Astrocyte of the spinal cord (primary cell): Measurements from ENCODE around the gene GRK3.

ENCODE experiments used
- DNase-seq: peaks from one replicate; pipeline ENCODE4 v3.0.0; 2011; ENCODE audit warnings: low read depth, low spot score
- H3K4me3 ChIP-seq: 2 replicates; pipeline ENCODE4 v1.5.1; 2011; ENCODE audit warnings: low read depth, mild to moderate bottlenecking, low read length, moderate library complexity
- in situ Hi-C: cut with HindIII; loops from 2 replicates; pipeline ENCODE4 v1.10.0; 2017; ENCODE audit warnings: low sequenced_read_pairs
- TF ChIP-seq, protein P1 (sequence below): IDR thresholded peaks from 2 replicates; pipeline ENCODE4 v1.5.1; 2012; ENCODE audit warnings: low read depth, mild to moderate bottlenecking, low read length, inconsistent platforms

GRK3 gene

DNA sequence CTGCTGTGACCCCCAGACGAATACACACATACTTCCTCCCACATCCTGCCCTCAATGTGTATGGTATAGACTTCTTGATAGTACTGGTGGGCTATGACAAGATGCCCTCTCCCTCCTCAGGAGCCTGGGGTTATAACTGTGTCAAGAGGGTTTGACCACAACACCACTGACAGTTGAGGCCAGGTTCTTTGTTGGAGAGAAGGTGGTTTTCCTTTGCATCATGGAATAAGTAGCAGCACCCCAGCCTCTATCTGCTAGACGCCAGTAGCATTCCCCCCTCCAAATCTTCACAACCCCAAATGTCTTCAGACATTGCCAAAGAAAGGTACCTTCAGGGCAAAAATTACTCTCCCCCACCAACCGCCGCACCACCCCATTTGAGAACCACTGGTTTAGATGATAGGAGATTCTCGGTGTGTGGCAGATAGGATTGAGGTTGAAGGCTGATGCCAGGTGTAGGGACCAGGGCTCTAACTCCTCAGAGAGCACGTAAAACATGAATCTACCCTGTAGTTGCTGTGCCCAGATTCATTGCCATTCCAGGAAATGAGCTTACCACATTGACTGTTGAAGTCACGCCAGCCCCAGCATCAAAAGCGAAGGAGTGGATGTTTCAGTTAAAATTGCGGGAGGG, 172.0 kb downstream of the GRK3 start:
- no peak overlapping the region for H3K4me3 ChIP-seq
- TF ChIP-seq, protein P1, sequence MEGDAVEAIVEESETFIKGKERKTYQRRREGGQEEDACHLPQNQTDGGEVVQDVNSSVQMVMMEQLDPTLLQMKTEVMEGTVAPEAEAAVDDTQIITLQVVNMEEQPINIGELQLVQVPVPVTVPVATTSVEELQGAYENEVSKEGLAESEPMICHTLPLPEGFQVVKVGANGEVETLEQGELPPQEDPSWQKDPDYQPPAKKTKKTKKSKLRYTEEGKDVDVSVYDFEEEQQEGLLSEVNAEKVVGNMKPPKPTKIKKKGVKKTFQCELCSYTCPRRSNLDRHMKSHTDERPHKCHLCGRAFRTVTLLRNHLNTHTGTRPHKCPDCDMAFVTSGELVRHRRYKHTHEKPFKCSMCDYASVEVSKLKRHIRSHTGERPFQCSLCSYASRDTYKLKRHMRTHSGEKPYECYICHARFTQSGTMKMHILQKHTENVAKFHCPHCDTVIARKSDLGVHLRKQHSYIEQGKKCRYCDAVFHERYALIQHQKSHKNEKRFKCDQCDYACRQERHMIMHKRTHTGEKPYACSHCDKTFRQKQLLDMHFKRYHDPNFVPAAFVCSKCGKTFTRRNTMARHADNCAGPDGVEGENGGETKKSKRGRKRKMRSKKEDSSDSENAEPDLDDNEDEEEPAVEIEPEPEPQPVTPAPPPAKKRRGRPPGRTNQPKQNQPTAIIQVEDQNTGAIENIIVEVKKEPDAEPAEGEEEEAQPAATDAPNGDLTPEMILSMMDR, result no peak
- in situ Hi-C loops, result no loop called here
- no peak for DNase-seq

DNA sequence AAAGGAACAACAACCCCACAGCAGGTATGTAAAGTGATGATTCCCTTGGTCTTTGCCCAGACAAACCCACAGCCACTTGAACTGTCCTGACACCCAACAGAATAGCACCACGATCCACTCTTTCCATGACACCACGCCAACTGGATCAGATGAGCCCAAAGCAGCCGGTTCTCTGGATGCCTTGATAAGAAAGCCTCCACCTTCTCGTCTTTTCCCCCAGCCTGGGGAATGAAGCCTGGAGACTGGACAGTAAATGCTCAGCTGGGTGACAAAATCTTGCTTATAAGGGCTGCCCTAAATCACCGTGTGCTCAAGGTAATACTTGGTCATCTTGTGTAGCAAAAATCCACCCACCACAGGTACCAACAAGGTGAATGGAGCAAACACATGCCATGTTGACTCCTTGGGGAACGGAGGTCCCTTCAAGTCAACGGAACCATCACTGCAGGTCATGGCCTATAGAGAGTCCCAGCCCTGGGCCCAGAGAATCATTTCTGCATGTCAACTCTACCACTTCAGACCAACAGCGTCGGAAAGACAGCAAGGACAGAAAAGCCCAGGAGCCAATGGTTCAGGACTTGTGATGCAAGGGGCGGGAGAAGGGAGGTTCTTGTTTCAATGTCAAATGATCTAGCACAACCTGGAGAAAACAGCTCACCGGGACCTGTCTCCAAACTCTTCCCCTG, 175.3 kb downstream of the GRK3 start:
- TF ChIP-seq, protein P1, result no peak
- H3K4me3 ChIP-seq, result no peak overlapping the region
- in situ Hi-C loops, result no loop called here
- DNase-seq, result no peak

DNA sequence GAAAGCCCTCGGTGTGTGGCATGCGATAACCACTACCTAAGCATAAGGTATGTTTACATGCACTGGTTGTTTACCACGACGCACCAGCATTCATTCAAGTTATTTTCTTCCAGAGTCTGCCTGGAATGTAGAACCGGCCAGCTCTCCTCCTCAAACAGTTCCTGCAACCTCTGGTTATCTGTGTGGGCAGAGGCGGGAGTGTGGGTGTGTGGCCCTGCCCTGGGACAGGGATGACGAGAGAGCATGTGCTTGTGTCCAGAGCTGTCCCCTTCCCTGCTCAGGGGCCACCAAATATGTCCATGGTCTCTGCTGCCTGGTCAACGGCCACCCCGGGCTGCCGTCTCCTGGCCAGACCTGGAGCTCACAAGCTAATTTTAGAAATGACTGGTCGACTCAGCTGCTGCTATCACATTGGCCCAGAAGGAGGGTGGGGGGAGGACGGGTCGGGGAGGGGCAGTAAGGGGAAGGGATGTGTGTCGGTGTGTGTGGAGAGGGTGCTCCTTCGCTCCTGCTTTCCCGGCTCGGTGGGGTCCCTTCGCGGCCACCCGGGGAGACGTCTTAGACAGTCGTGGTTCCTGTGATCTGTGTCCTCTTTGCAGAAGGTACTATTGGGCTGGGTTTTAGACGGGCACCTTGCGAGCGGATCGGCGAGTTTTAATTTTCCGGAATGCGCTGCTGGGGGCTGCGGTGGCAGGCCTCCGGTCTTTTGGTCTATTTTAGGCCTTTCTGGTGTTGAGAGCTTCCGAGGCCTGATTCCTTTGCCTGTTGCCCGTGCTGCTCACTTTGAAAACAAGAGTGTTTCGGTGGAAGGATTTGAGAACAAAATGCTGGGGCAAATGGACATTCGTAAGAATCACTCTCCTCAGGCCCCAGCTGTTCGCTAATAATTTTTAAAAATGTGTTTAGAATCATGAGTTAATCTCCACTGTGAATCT, 177.5 kb downstream of the GRK3 start, which contains the start of gene MYO18B:
Gene MYO18B, plus strand, starts transcription at position 497 of the 935 bp plus-strand sequence. CDS start 18,905 bp downstream, outside the sequence.
- no peak within 1 kb of the TSS for H3K4me3 ChIP-seq
- in situ Hi-C loops, result no loop called here
- TF ChIP-seq, protein P1, result no peak
- DNase-seq, result no peak

DNA sequence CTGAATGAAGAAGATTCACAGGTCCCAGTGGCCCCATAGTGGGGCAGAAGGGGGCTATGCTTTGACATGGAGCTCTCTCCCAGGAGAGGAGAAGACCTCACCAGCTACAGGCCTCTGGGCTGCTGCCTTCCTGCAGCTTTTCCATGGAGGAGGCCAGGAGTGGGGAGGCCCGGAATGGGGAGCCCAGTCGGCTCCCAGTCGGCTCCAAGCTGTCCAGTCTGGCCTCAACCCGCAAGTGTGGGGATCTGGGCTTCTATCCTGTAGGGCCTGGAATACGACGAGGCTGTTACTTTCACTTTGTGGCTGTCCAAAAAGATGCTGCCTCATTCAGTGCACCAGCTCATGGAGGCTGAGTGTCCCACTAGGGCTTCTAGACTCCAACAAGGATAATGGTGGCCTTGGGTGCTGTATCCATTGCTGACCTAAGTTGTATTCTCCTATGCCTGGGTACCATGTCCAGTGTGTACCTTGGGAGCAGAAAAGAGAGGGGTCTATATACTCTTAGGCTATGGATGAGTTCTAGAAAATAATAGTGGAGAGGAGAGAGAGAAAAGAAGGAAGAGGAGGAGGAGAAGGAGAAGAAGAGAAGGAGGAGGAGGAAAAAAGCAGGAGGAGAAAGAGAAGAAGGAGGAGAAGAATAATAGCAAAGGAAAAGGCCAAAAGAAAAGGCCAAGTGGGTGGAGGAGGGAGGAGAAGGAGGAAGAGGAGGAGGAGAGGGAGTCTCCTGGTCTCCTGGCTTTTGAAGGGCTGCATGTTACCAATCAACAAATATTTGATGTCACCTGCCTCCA, 178.6 kb downstream of the GRK3 start:
- H3K4me3 ChIP-seq, result no peak overlapping the region
- in situ Hi-C loops, result no loop called here
- DNase-seq, result no peak
- TF ChIP-seq, protein P1, result no peak

DNA sequence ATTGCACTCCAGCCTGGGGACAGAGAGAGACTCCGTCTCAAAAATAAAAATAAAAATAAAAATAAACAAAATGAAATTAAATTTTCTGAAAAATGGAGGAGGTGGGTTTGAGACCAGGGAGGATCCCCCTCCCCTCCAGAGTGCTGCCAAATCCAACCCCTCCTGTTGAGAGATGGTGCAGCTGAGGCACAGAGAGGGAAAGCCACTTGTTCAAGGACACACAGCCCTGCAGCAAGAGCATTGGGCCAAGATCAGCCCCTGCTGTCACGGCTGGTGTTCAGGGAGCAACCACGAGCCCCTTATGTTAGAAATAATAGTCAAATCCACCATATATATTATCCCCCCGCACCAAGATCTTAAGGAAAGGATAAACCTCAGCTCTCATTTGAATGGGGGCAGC, 180.2 kb downstream of the GRK3 start:
- in situ Hi-C loops, result no loop called here
- DNase-seq, result no peak
- TF ChIP-seq, protein P1, result no peak
- H3K4me3 ChIP-seq, result no peak overlapping the region
